ENCODE measurements around the gene SUCO.

- no peak for TF ChIP-seq EZH2 (IDR thresholded peaks at IDR 0.05)
- TF ChIP-seq FOXP2 (optimal IDR thresholded peaks at IDR 0.05; ENCODE audit: control extremely low read depth, extremely low read length, insufficient read depth) = no peak
Observed at GRCh38 chr1:172530000-172530399, 3.0 kb upstream of the SUCO start.

Data from SK-N-MC (cell line).